Common myeloid progenitor, CD34-positive (primary cell): ENCODE data around the gene NLRP14.

Experiments used
- CTCF ChIA-PET: fragments of 350-600 bp; sonication (Branson Sonifier 250); formaldehyde crosslinking; loops from one replicate; lab custom pipeline; 2021; ENCODE audit warnings: antibody characterized with exemption; lab: Charles Lee
- POLR2A ChIA-PET: fragments of 350-600 bp; sonication (Branson Sonifier 250); formaldehyde crosslinking; loops from one replicate; lab custom pipeline; 2021; ENCODE audit warnings: antibody characterized with exemption; lab: Charles Lee
- DNase-seq, 3 donors: peaks; one replicate each; pipeline versions ENCODE4 v3.0.0 to v3.0.0-alpha.2; 2013
- H3K27ac ChIP-seq, 2 experiments: 1 replicate in 1 of 2; 2 replicates in 1 of 2; pipeline ENCODE4 v1.7.0; 2013; ENCODE audit warnings: inconsistent platforms in 2 of 2, low read length in 2 of 2, mild to moderate bottlenecking in 2 of 2, low read depth in 1 of 2, moderate library complexity in 1 of 2; ENCODE audit not compliant: severe bottlenecking in 2 of 2, insufficient read depth in 1 of 2, poor library complexity in 1 of 2
- H3K27me3 ChIP-seq, 5 experiments: replicated peaks in 2 of 5; 1 replicate in 3 of 5; 2 replicates in 2 of 5; pipeline versions ENCODE4 v1.6.1 to v1.7.0; 2013; ENCODE audit warnings: low read length in 4 of 5, mild to moderate bottlenecking in 2 of 5, moderate library complexity in 2 of 5, inconsistent platforms in 1 of 5; ENCODE audit not compliant: insufficient read depth in 5 of 5, control insufficient read depth in 4 of 5
- H3K36me3 ChIP-seq, 4 experiments: 1 replicate in 2 of 4; 2 replicates in 2 of 4; pipeline versions ENCODE4 v1.6.1 to v1.7.0; 2013; ENCODE audit warnings: low read length in 3 of 4, control low read depth in 1 of 4, mild to moderate bottlenecking in 1 of 4; ENCODE audit not compliant: control insufficient read depth in 4 of 4, insufficient read depth in 4 of 4
- H3K4me1 ChIP-seq, 4 experiments: 1 replicate in 3 of 4; 2 replicates in 1 of 4; pipeline versions ENCODE4 v1.6.1 to v1.7.1; 2013; ENCODE audit warnings: low read length in 3 of 4, mild to moderate bottlenecking in 3 of 4, control low read depth in 1 of 4, inconsistent platforms in 1 of 4, moderate library complexity in 1 of 4; ENCODE audit not compliant: control insufficient read depth in 4 of 4, insufficient read depth in 4 of 4; ENCODE audit errors: control extremely low read depth in 1 of 4
- H3K4me3 ChIP-seq, 7 experiments: 1 replicate in 4 of 7; 2 replicates in 3 of 7; pipeline versions ENCODE4 v1.5.1 to v1.7.0; 2013; ENCODE audit warnings: mild to moderate bottlenecking in 7 of 7, low read length in 6 of 7, moderate library complexity in 6 of 7, inconsistent platforms in 2 of 7, low read depth in 2 of 7, control low read depth in 1 of 7; ENCODE audit not compliant: insufficient read depth in 4 of 7, control insufficient read depth in 1 of 7; ENCODE audit errors: extremely low read depth in 1 of 7
- H3K9me3 ChIP-seq, 5 experiments: 1 replicate in 4 of 5; 2 replicates in 1 of 5; pipeline versions ENCODE4 v1.6.1 to v1.7.1; 2013; ENCODE audit warnings: low read length in 4 of 5, mild to moderate bottlenecking in 2 of 5, inconsistent platforms in 1 of 5, low read depth in 1 of 5, moderate library complexity in 1 of 5; ENCODE audit not compliant: control insufficient read depth in 4 of 5, insufficient read depth in 2 of 5; ENCODE audit errors: control extremely low read depth in 1 of 5
- WGBS: methylation state at CpG from one replicate; pipeline ENCODE4 v1.1.5; 2013; ENCODE audit not compliant: insufficient coverage; 5-methylcytosine and 5-hydroxymethylcytosine counted together

NLRP14 gene

DNA sequence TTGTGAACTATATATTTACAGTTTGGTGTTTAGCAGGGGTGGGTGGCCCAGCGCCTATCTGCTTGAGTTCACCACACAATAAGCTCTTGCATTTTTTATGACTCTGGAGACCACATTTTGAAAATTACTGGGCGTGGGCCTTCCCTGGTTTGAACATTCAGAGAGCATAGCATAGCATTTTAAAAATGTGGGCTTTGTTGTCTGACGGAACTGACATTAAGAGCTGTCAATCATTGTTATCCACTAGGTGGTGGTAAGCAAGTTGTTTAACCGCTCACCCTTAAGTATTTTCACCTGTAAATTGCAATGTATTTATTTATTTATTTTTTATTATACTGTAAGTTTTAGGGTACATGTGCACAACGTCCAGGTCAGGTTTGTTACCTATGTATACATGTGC, 1.0 kb downstream of the NLRP14 start:
- H3K4me3 ChIP-seq = no peak overlapping the region
- peaks cover 0 to 3% (median 0%) of the 10 kb centered on the region in 5 experiments for H3K9me3 ChIP-seq
- POLR2A ChIA-PET = no interaction called here
- peak in 2 of 3 donors; percentile 3 to 14 for DNase-seq
- H3K4me1 ChIP-seq = peaks cover 2 to 17% (median 10%) of the 10 kb centered on the region in 4 experiments
- H3K27me3 ChIP-seq = peaks cover 0 to 8% (median 0%) of the 10 kb centered on the region in 5 experiments
- no peaks in the 10 kb centered on the region for H3K36me3 ChIP-seq
- H3K27ac ChIP-seq = no peak overlapping the region
- CTCF ChIA-PET = no interaction called here
- no CpG with 5 or more reads among the region's 5 CpGs for WGBS

DNA sequence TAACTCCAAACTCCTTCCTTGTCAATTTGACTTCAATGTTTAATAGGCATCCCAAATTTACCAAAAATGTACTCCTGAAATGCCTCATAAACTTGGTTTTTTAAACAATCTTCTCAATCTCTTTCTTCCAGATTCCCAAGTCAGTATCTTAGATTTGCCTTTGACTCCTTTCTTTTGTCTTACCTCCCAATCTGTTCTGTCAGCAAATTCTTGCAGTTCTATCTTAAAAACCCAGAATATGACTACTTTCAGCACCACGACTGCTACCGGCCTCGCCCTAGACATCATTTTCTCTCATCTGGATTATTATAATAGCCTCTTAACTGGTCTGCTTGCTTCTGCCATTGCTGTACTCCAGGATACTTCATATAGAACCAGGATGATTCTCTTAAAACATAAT, 7.9 kb downstream of the NLRP14 start:
- Histone ChIP-seq H3K4me3 (no peak overlapping the region), H3K4me1 (no peaks in the 10 kb centered on the region), H3K36me3 (no peaks in the 10 kb centered on the region), H3K27me3 (peaks cover 0 to 5% (median 0%) of the 10 kb centered on the region in 5 experiments), H3K27ac (no peak overlapping the region), H3K9me3 (no peaks in the 10 kb centered on the region)
- CTCF ChIA-PET = no interaction called here
- WGBS = 93% methylated on average over 3 of the region's 3 CpGs
- DNase-seq = no peak
- POLR2A ChIA-PET = no interaction called here

DNA sequence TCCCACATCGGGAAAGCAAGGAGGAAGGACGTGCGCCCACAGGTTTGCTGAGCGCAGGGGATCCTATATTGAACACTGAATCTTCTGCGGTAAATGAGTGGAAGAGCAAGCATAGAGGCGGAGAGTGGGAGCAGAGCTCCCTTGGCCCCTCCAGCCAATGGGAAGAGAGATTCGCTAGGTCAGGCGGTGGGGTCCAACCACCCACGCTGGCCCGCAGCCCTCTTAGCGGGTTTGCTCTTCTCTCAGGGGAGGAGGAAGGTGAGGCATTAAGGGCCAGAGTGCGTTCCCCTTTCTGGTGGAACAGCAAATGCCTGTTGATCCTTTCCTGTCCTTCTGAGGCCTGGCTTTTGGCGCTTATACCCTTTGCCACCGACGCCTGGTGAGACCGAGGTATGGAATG, 10.6 kb downstream of the NLRP14 start:
- DNase-seq = no peak
- ChIA-PET POLR2A (no interaction called here), CTCF (no interaction called here)
- no peaks in the 10 kb centered on the region for H3K9me3 ChIP-seq
- 89% methylated on average over 14 of the region's 16 CpGs for WGBS
- no peaks in the 10 kb centered on the region for H3K4me1 ChIP-seq
- no peak overlapping the region for H3K27ac ChIP-seq
- no peak overlapping the region for H3K4me3 ChIP-seq
- peaks cover 0 to 2% (median 0%) of the 10 kb centered on the region in 5 experiments for H3K27me3 ChIP-seq
- H3K36me3 ChIP-seq = no peaks in the 10 kb centered on the region

GRCh38 chr11:7031471-7031871, 11.2 kb downstream of the NLRP14 start:
- no peaks in the 10 kb centered on the region for H3K9me3 ChIP-seq
- no peak overlapping the region for H3K27ac ChIP-seq
- H3K36me3 ChIP-seq = no peaks in the 10 kb centered on the region
- DNase-seq = no peak
- H3K27me3 ChIP-seq = peaks cover 0 to 2% (median 0%) of the 10 kb centered on the region in 5 experiments
- H3K4me3 ChIP-seq = no peak overlapping the region
- POLR2A ChIA-PET = no interaction called here
- 94% methylated on average over 11 of the region's 11 CpGs for WGBS
- no peaks in the 10 kb centered on the region for H3K4me1 ChIP-seq
- CTCF ChIA-PET = no interaction called here

DNA sequence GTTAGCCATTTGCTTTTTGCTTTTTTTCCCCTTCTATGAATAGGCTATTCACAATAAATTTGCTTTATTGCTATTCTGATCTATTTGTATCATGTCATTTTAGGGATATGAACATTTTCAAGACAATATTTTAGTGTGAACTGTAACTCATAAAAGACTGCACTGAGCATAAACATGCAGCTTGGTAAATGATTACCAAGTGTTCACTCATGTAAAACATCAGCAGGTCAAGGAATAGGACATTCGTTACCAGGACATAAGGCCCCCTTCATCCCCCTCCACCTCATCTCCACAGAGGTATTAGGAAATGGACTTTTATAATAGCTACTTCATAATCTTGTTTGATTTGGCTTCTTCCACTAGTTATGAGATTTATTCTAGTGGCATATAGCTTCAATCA, 12.4 kb downstream of the NLRP14 start:
- WGBS = no CpG with 5 or more reads among the region's 1 CpG
- Histone ChIP-seq H3K27ac (no peak overlapping the region), H3K9me3 (no peaks in the 10 kb centered on the region), H3K4me1 (no peaks in the 10 kb centered on the region), H3K4me3 (no peak overlapping the region), H3K27me3 (peaks cover 0 to 2% (median 0%) of the 10 kb centered on the region in 5 experiments), H3K36me3 (no peaks in the 10 kb centered on the region)
- CTCF ChIA-PET = no interaction called here
- no peak for DNase-seq
- POLR2A ChIA-PET = no interaction called here

DNA sequence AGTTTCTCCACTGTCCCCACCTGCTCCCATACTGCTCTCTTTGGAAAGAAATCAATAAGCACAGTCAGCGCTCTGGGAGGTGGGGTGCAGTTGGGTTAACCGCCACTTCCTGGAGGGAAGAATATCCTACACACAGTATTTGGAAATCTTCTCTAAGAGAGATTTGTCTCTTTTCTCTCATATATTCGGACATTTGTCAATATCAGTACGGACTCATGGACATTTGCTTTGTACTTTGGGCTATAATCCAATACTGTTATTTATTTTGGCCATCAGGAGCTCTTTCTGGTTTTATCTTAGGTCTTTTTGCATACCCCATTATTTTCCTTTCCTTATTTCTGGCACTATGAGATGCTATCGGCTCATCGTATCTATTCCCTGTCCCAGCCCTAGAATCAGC, 13.7 kb downstream of the NLRP14 start:
- Histone ChIP-seq H3K36me3 (no peaks in the 10 kb centered on the region), H3K27ac (no peak overlapping the region), H3K9me3 (no peaks in the 10 kb centered on the region), H3K4me1 (no peaks in the 10 kb centered on the region), H3K27me3 (peaks cover 0 to 2% (median 0%) of the 10 kb centered on the region in 5 experiments), H3K4me3 (no peak overlapping the region)
- CTCF ChIA-PET = interaction anchor here (0.7 kb wide), 1 partner anchor 502 kb away, joined by 3 read pairs; no protein-coding TSS in a partner anchor
- no peak for DNase-seq
- WGBS = 100% methylated on average over 3 of the region's 6 CpGs
- POLR2A ChIA-PET = no interaction called here

GRCh38 chr11:7046474-7047175, 26.3 kb downstream of the NLRP14 start:
- WGBS = 100% methylated on average over 1 of the region's 3 CpGs
- H3K36me3 ChIP-seq = no peaks in the 10 kb centered on the region
- no peaks in the 10 kb centered on the region for H3K9me3 ChIP-seq
- no peak overlapping the region for H3K27ac ChIP-seq
- no peaks in the 10 kb centered on the region for H3K4me1 ChIP-seq
- ChIA-PET CTCF (interaction anchor here (0.6 to 1.0 kb wide), 2 partner anchors 10 to 51 kb away, joined by 3 read pairs; no protein-coding TSS in a partner anchor), POLR2A (no interaction called here)
- H3K27me3 ChIP-seq = no peaks in the 10 kb centered on the region
- H3K4me3 ChIP-seq = no peak overlapping the region
- DNase-seq = no peak
